GM19463 (cell line): Measurements from ENCODE around the gene GDF9.

Experiments
- ATAC-seq: cut with Tn5 transposase; IDR thresholded peaks from one replicate; pipeline ENCODE4 v1.9.1; 2021; ENCODE audit warnings: mild to moderate bottlenecking, moderate library complexity; ENCODE audit not compliant: unreplicated experiment

Gene GDF9

GRCh38 chr5:132839426-132840301 is 26.6 kb downstream of the GDF9 start:
- ATAC-seq, result no peak

GRCh38 chr5:132838516-132839282 is 27.6 kb downstream of the GDF9 start:
- ATAC-seq, result no peak

GRCh38 chr5:132837868-132838267 is 28.4 kb downstream of the GDF9 start:
- ATAC-seq, result no peak

GRCh38 chr5:132836852-132837251 is 29.4 kb downstream of the GDF9 start:
- no peak for ATAC-seq

GRCh38 chr5:132834057-132834456 is 32.2 kb downstream of the GDF9 start:
- no peak for ATAC-seq

GRCh38 chr5:132832612-132833011 is 33.7 kb downstream of the GDF9 start:
- no peak for ATAC-seq

GRCh38 chr5:132831095-132831860 is 35.0 kb downstream of the GDF9 start:
- ATAC-seq, result no peak

GRCh38 chr5:132830436-132831094 is 35.7 kb downstream of the GDF9 start, which contains the start of gene SHROOM1:
Gene SHROOM1 (minus strand): TSS chr5:132830647. CDS start chr5:132826140, 4,507 bp downstream.
- peak; percentile 77 for ATAC-seq

GRCh38 chr5:132829742-132830435 is 36.4 kb downstream of the GDF9 start:
- ATAC-seq, result peak; percentile 78

GRCh38 chr5:132828846-132829494 is 37.3 kb downstream of the GDF9 start:
- ATAC-seq, result no peak

- ATAC-seq, result no peak
Observed at GRCh38 chr5:132827943-132828673, 38.2 kb downstream of the GDF9 start.

GRCh38 chr5:132826424-132827082 is 39.7 kb downstream of the GDF9 start:
- no peak for ATAC-seq

GRCh38 chr5:132825834-132826391 is 40.4 kb downstream of the GDF9 start:
- no peak for ATAC-seq

GRCh38 chr5:132825033-132825833 is 41.0 kb downstream of the GDF9 start:
- no peak for ATAC-seq

GRCh38 chr5:132824426-132824825 is 41.8 kb downstream of the GDF9 start:
- ATAC-seq, result no peak

- no peak for ATAC-seq
Observed at GRCh38 chr5:132823481-132824050, 42.7 kb downstream of the GDF9 start.
